SU-DHL-6 (cell line): ENCODE data around the gene NPBWR2.

ENCODE experiments used
- EZH2phosphoT487 ChIP-seq: fragments of 200-600 bp; sonication (generic), shearing (Covaris generic); conservative IDR thresholded peaks from 2 replicates; pipeline ENCODE4 v1.6.1; 2018; ENCODE audit warnings: mild to moderate bottlenecking, antibody characterized with exemption, low read length, moderate library complexity, mixed read lengths
- TF ChIP-seq, protein P1 (sequence below): fragments of 200-600 bp; sonication (generic); IDR thresholded peaks from one replicate; pipeline ENCODE4 v1.5.1; 2017; ENCODE audit warnings: antibody characterized with exemption, mild to moderate bottlenecking, low read length, moderate library complexity; ENCODE audit not compliant: insufficient read depth, poor library complexity, severe bottlenecking

DNA sequence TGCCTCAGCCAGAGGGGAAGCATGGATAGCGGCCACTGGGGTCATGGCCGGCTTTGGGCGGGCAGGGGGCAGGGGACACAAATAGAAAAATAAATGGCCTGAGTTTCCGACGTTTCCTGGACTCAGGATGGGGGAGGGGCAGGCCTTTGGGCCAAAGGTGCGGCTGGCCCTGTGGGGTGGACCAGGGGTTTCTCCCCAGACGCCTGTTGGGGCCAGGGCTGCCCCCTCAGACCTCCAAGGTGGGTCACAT is 50.8 kb downstream of the NPBWR2 start:
- TF ChIP-seq, protein P1, sequence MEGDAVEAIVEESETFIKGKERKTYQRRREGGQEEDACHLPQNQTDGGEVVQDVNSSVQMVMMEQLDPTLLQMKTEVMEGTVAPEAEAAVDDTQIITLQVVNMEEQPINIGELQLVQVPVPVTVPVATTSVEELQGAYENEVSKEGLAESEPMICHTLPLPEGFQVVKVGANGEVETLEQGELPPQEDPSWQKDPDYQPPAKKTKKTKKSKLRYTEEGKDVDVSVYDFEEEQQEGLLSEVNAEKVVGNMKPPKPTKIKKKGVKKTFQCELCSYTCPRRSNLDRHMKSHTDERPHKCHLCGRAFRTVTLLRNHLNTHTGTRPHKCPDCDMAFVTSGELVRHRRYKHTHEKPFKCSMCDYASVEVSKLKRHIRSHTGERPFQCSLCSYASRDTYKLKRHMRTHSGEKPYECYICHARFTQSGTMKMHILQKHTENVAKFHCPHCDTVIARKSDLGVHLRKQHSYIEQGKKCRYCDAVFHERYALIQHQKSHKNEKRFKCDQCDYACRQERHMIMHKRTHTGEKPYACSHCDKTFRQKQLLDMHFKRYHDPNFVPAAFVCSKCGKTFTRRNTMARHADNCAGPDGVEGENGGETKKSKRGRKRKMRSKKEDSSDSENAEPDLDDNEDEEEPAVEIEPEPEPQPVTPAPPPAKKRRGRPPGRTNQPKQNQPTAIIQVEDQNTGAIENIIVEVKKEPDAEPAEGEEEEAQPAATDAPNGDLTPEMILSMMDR, result no peak
- no peak for TF ChIP-seq EZH2phosphoT487
